MCF 10A (cell line): Measurements from ENCODE around the gene CRIP1. TPM values are rescaled to one million over a fixed set of nuclear protein-coding genes. Genes with fewer than 3 reads are reported as not detected.

Experiments used
- BruUV-seq: library from RNA; stranded (reverse); fragments of 400-500 nt; replicated peaks from 2 replicates; lab custom pipeline; 2021; lab: Mats Ljungman, UMichigan
- CTCF ChIA-PET: fragments of 300-600 bp; sonication (Branson Sonifier 250); formaldehyde crosslinking; extraction: SDS; loops from one replicate; lab custom pipeline; 2021; ENCODE audit warnings: antibody characterized with exemption, inconsistent platforms; lab: Yijun Ruan, JAX
- POLR2A ChIA-PET: fragments of 300-600, 350-650 bp; sonication (Branson Sonifier 250); formaldehyde crosslinking; extraction: SDS; loops from one replicate; lab custom pipeline; 2020; ENCODE audit warnings: antibody characterized with exemption, inconsistent platforms; lab: Yijun Ruan, JAX
- DNase-seq: peaks from one replicate; pipeline ENCODE4 v3.0.0-alpha.2; 2018; ENCODE audit not compliant: unreplicated experiment
- H3K27ac Mint-ChIP-seq: one replicate; pipeline ENCODE4 v1.8.0; 2022; ENCODE audit warnings: mild to moderate bottlenecking, low read depth, mixed read lengths; ENCODE audit not compliant: unreplicated experiment
- H3K27me3 Mint-ChIP-seq: one replicate; pipeline ENCODE4 v1.8.0; 2022; ENCODE audit warnings: mixed read lengths; ENCODE audit not compliant: insufficient read depth, unreplicated experiment
- H3K36me3 Mint-ChIP-seq: one replicate; pipeline ENCODE4 v1.8.0; 2022; ENCODE audit warnings: mild to moderate bottlenecking, moderate library complexity, mixed read lengths; ENCODE audit not compliant: insufficient read depth, unreplicated experiment
- H3K4me1 Mint-ChIP-seq: one replicate; pipeline ENCODE4 v1.8.0; 2022; ENCODE audit warnings: mixed read lengths; ENCODE audit not compliant: insufficient read depth, unreplicated experiment
- H3K4me3 Mint-ChIP-seq: one replicate; pipeline ENCODE4 v1.8.0; 2022; ENCODE audit warnings: mild to moderate bottlenecking, moderate library complexity, mixed read lengths; ENCODE audit not compliant: unreplicated experiment
- H3K9me3 Mint-ChIP-seq: one replicate; pipeline ENCODE4 v1.8.0; 2022; ENCODE audit warnings: mixed read lengths; ENCODE audit not compliant: unreplicated experiment
- CTCF ChIP-seq: fragments of 200-600 bp; IDR thresholded peaks from one replicate; pipeline ENCODE4 v1.8.0; 2022; ENCODE audit warnings: antibody characterized with exemption, mild to moderate bottlenecking; ENCODE audit not compliant: unreplicated experiment
- intact Hi-C: fragments of 100-400 bp; cut with micrococcal nuclease; formaldehyde crosslinking; loops from 2 replicates; pipeline ENCODE4 v1.14.1; 2022
- total RNA-seq: library from RNA; stranded (reverse); gene quantifications from 2 replicates; pipeline ENCODE4 v1.2.3, GENCODE V29; 2022

Gene CRIP1
- total RNA-seq, 1 experiment from 2014 or later: not detected

DNA sequence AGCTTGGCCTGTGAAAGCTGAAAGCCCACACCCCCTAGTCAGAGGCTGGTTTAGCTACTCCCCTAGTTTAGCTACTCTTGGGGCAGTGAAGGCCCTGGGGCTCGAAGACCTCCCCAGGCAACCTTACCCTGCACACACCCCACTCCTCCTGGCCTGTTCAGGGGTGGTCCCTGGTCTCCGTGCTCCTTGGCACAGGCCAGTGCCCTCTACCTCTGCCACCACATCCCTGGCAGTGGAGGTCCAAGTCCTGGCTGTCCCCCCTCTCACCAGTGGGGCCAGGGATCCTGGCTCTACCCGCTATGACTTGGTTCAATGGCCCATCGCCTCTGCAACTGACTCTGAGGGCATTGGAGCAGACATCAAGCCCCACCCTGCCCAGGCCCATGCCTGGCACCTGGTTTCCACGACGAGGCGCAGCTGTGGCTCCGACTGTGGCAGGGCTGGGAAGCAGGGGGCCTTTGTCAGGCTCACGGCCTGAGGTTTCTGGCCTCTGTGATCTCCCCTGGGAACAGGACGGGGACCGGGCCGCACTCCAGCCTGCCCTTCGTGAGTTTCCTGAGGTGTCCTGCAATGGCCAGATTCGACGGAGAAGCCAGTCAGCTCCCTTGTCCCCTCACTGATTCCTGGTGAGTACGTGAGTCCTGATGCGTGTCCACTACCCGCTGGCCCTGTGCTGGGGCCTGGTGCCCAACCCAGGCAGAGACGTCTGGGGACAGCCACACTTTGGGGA, 45.4 kb downstream of the CRIP1 start:
- H3K36me3 Mint-ChIP-seq: no peaks in the 10 kb centered on the region
- ChIA-PET CTCF (interaction anchor here (0.6 to 0.7 kb wide), 4 partner anchors 52 to 654 kb away, joined by 3 to 4 read pairs (median 3); partner anchors contain the start of gene TEX22), POLR2A (no interaction called here)
- no TSS peak for BruUV-seq
- intact Hi-C loops: no loop called here
- H3K4me1 Mint-ChIP-seq: no peaks in the 10 kb centered on the region
- H3K4me3 Mint-ChIP-seq: no peak overlapping the region
- no peaks in the 10 kb centered on the region for H3K9me3 Mint-ChIP-seq
- no peak overlapping the region for H3K27ac Mint-ChIP-seq
- H3K27me3 Mint-ChIP-seq: peaks cover 35% of the 10 kb centered on the region
- TF ChIP-seq CTCF: no peak
- no peak for DNase-seq

DNA sequence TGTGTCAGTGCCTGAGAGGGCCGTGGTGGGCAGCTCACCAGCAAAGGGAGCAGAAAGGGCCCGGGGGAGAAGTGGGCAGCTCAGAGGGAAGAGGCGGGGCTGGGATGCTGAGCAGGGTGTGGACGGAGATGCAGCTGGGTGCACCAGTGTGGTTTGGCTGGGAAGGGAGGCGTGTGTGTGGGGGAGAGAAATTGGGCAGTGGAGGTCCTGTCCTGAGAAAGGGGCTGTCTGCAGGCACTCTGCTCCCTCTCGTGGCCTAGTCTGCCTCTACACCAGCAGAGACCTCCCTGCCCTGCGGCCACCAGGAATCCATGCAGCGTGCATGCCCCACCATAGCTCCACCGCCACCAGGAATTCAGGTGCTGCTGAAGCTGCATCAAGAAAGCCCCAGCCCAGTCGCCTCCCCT, 46.1 kb downstream of the CRIP1 start:
- Mint-ChIP-seq H3K27me3 (peaks cover 39% of the 10 kb centered on the region), H3K4me1 (no peaks in the 10 kb centered on the region), H3K36me3 (no peaks in the 10 kb centered on the region), H3K4me3 (no peak overlapping the region), H3K9me3 (no peaks in the 10 kb centered on the region), H3K27ac (no peak overlapping the region)
- TF ChIP-seq CTCF: no peak
- intact Hi-C loops: no loop called here
- CTCF ChIA-PET: interaction anchor here (0.6 to 0.7 kb wide), 6 partner anchors 52 to 653 kb away, joined by 3 to 4 read pairs (median 3); partner anchors contain the start of gene TEX22
- no TSS peak for BruUV-seq
- POLR2A ChIA-PET: no interaction called here
- DNase-seq: peak; percentile 12

- Mint-ChIP-seq H3K9me3 (no peaks in the 10 kb centered on the region), H3K4me1 (no peaks in the 10 kb centered on the region)
- CTCF ChIA-PET: interaction anchor here (0.6 kb wide), 3 partner anchors 70 to 163 kb away, joined by 3 read pairs; no protein-coding TSS in a partner anchor
These were observed 46.7 kb downstream of the CRIP1 start for GRCh38 chr14:105533391-105533790.

More at GRCh38 chr14:105533391-105533790, 46.7 kb downstream of the CRIP1 start:
- H3K27ac Mint-ChIP-seq: no peak overlapping the region
- no peaks in the 10 kb centered on the region for H3K36me3 Mint-ChIP-seq
- DNase-seq: no peak
- no TSS peak for BruUV-seq
- H3K4me3 Mint-ChIP-seq: no peak overlapping the region
- H3K27me3 Mint-ChIP-seq: peaks cover 44% of the 10 kb centered on the region
- no peak for TF ChIP-seq CTCF
- POLR2A ChIA-PET: no interaction called here
- intact Hi-C loops: no loop called here
